Coronary artery (tissue), 2 donors: Measurements from ENCODE around the gene SLC18A2.

Experiments used
- DNase-seq: peaks from one replicate; pipeline ENCODE4 v3.0.0-alpha.2; 2017; ENCODE audit warnings: low spot score
- H3K27ac ChIP-seq, 2 donors: fragments of 200-600 bp; sonication (generic); one replicate each; pipeline ENCODE4 v1.5.1; 2016 to 2019
- H3K4me3 ChIP-seq: fragments of 200-600 bp; sonication (generic); 2 replicates; pipeline ENCODE4 v1.5.1; 2016; ENCODE audit warnings: mild to moderate bottlenecking, moderate library complexity
- TF ChIP-seq, protein P1 (sequence below): fragments of 200-600 bp; sonication (generic); IDR thresholded peaks from one replicate; pipeline ENCODE4 v1.5.1; 2019; ENCODE audit warnings: antibody characterized with exemption

SLC18A2 gene

GRCh38 chr10:117240621-117241529 lies at the start of gene SLC18A2:
Gene SLC18A2 (plus strand): TSS chr10:117241114. CDS start chr10:117241694, 580 bp downstream.
- H3K4me3 ChIP-seq, result peak within 1 kb of the TSS; percentile 50
- TF ChIP-seq, protein P1, sequence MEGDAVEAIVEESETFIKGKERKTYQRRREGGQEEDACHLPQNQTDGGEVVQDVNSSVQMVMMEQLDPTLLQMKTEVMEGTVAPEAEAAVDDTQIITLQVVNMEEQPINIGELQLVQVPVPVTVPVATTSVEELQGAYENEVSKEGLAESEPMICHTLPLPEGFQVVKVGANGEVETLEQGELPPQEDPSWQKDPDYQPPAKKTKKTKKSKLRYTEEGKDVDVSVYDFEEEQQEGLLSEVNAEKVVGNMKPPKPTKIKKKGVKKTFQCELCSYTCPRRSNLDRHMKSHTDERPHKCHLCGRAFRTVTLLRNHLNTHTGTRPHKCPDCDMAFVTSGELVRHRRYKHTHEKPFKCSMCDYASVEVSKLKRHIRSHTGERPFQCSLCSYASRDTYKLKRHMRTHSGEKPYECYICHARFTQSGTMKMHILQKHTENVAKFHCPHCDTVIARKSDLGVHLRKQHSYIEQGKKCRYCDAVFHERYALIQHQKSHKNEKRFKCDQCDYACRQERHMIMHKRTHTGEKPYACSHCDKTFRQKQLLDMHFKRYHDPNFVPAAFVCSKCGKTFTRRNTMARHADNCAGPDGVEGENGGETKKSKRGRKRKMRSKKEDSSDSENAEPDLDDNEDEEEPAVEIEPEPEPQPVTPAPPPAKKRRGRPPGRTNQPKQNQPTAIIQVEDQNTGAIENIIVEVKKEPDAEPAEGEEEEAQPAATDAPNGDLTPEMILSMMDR, result no peak
- H3K27ac ChIP-seq, result no peak within 1 kb of the TSS
- DNase-seq, result no peak

DNA sequence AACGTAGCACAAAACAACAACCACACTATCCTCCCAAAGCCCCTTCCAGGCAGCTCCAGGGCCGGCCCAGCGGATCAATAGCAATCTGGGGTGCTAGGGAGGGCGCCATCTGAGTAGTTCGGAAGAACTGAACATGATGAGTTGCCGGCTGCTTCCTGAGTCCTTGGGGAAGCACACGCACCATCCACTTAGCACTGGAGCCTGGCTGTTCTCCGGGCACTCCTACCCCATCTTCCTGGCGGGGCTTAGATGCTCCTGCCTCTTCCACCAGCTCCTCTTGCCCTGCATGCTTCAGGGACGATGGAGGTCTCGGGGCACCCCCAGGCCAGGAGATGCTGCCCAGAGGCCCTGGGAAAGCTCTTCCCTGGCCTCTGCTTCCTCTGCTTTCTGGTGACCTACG lies 43.7 kb upstream of the SLC18A2 start, which contains the start of gene KCNK18:
TSS of gene KCNK18 (plus strand) at position 301 of the 400 bp plus-strand sequence. CDS start at position 301, 0 bp downstream.
- Histone ChIP-seq H3K4me3 (no peak within 1 kb of the TSS), H3K27ac (no peak within 1 kb of the TSS)
- DNase-seq, result no peak
- TF ChIP-seq, protein P1, result no peak

DNA sequence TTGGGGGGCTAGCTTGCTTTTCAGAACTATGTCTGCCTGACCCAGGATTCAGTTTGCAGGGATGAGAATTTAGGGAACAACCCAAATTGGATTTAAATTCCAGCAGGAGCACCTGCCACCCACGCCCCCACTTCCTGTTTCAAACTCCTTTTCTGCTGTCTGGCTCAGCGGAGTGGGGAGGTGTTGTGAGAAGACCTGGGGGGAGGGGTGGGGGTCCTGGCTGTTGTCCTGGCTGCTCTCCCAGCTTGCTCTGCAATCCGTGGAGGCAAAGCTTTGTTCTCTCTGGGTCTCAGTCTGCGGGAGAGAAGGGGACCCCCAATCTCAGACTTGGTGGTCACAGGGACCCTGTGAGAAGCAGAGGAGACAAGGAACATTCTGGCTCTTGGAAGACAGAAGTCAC lies 42.8 kb upstream of the SLC18A2 start:
- DNase-seq, result no peak
- no peak overlapping the region for H3K4me3 ChIP-seq
- TF ChIP-seq, protein P1, result no peak
- no peak overlapping the region for H3K27ac ChIP-seq

- no peak for DNase-seq
Measured at GRCh38 chr10:117201826-117202225, 39.1 kb upstream of the SLC18A2 start.

GRCh38 chr10:117204316-117204715 lies 36.6 kb upstream of the SLC18A2 start:
- Histone ChIP-seq H3K4me3 (no peak overlapping the region), H3K27ac (no peak overlapping the region)
- DNase-seq, result no peak
- TF ChIP-seq, protein P1, result no peak

More at GRCh38 chr10:117201826-117202225, 39.1 kb upstream of the SLC18A2 start:
- Histone ChIP-seq H3K4me3 (no peak overlapping the region), H3K27ac (no peak overlapping the region)
- TF ChIP-seq, protein P1, result no peak

DNA sequence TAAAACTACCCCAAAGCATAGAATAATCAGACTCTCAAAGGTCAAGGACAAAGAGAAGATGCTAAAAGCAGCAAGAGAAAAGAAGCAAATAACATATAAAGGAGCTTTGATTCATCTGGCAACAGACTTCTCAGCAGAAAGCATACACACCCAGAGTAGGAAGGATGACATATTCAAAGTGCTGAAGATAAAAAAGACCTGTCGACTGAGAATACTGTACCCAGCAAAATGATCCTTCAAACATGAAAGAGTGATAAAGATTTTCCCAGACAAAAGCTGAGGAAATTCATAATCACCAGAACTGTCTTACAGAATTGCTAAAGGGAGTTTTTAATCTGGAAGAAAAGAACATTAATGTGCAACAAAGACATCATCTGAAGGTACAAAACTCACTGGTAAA lies 28.7 kb upstream of the SLC18A2 start:
- DNase-seq, result no peak
- Histone ChIP-seq H3K4me3 (no peak overlapping the region), H3K27ac (no peak overlapping the region)
- TF ChIP-seq, protein P1, result no peak

- TF ChIP-seq, protein P1, result no peak
- Histone ChIP-seq H3K4me3 (no peak overlapping the region), H3K27ac (no peak overlapping the region)
- DNase-seq, result no peak
Measured at GRCh38 chr10:117214401-117214800, 26.5 kb upstream of the SLC18A2 start.
